ENCODE data around the gene ACOX2. TPM values are rescaled to one million over a fixed set of nuclear protein-coding genes. Genes with fewer than 3 reads are reported as not detected.

ACOX2 gene
- total RNA-seq, 1 experiment from 2014 or later: 9.5 TPM

- Mint-ChIP-seq H3K27me3 (ENCODE audit: insufficient read depth, unreplicated experiment) (no peaks in the 10 kb centered on the region), H3K27ac (ENCODE audit: unreplicated experiment) (no peak overlapping the region), H3K36me3 (ENCODE audit: insufficient read depth, unreplicated experiment) (peaks cover 5% of the 10 kb centered on the region), H3K4me1 (ENCODE audit: low read depth, unreplicated experiment) (no peaks in the 10 kb centered on the region), H3K4me3 (ENCODE audit: unreplicated experiment) (no peak overlapping the region), H3K9me3 (ENCODE audit: unreplicated experiment) (peaks cover 11% of the 10 kb centered on the region)
- intact Hi-C loops (cut with micrococcal nuclease; ENCODE audit: unreplicated experiment): no loop called here
- Histone ChIP-seq H3K4me1 (no peaks in the 10 kb centered on the region), H3K36me3 (ENCODE audit: control insufficient read depth, insufficient read depth, low read length) (no peaks in the 10 kb centered on the region), H3K4me3 (ENCODE audit: low read depth, low read length) (no peak overlapping the region), H3K27me3 (replicated peaks; ENCODE audit: control insufficient read depth, insufficient read depth, low read length) (no peaks in the 10 kb centered on the region), H3K9me3 (no peaks in the 10 kb centered on the region)
- no TSS peak for BruUV-seq (replicated peaks)
- POLR2A ChIA-PET: no interaction called here
- TF ChIP-seq, protein P1, sequence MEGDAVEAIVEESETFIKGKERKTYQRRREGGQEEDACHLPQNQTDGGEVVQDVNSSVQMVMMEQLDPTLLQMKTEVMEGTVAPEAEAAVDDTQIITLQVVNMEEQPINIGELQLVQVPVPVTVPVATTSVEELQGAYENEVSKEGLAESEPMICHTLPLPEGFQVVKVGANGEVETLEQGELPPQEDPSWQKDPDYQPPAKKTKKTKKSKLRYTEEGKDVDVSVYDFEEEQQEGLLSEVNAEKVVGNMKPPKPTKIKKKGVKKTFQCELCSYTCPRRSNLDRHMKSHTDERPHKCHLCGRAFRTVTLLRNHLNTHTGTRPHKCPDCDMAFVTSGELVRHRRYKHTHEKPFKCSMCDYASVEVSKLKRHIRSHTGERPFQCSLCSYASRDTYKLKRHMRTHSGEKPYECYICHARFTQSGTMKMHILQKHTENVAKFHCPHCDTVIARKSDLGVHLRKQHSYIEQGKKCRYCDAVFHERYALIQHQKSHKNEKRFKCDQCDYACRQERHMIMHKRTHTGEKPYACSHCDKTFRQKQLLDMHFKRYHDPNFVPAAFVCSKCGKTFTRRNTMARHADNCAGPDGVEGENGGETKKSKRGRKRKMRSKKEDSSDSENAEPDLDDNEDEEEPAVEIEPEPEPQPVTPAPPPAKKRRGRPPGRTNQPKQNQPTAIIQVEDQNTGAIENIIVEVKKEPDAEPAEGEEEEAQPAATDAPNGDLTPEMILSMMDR (IDR thresholded peaks at IDR 0.05; ENCODE audit: insufficient read depth in 1 of 2, low read depth in 1 of 2, low read length in 1 of 2, severe bottlenecking in 1 of 2, unreplicated experiment in 1 of 2): no peak
- DNase-seq: no peak
- CTCF ChIA-PET: interaction anchor here (1.4 kb wide), 1 partner anchor 56 kb away, joined by 3 read pairs; no protein-coding TSS in a partner anchor
Observed at GRCh38 chr3:58574106-58574505, 37.1 kb upstream of the ACOX2 start.

DNA sequence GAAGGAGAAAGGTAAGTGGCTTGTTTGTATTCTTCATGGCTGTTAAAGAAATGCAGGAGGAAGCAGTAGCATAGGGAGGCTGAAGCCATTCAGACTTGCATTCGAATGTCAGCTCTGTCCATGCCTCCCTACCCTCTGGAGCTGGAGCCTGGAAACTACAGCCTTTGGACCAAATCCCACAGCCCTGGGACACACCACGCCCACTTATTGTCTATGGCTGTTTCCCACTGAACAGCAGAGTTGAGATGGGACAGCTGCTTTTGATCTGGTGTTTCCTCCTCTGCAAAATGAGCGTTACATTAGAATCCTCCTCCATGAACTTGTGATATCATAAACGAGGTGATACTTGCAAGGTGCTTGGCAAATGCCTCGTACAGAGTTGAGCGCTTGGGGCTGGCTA, 36.6 kb upstream of the ACOX2 start:
- intact Hi-C loops (cut with micrococcal nuclease; ENCODE audit: unreplicated experiment): no loop called here
- Histone ChIP-seq H3K4me3 (ENCODE audit: low read depth, low read length) (no peak overlapping the region), H3K36me3 (ENCODE audit: control insufficient read depth, insufficient read depth, low read length) (no peaks in the 10 kb centered on the region), H3K27me3 (replicated peaks; ENCODE audit: control insufficient read depth, insufficient read depth, low read length) (no peaks in the 10 kb centered on the region), H3K9me3 (no peaks in the 10 kb centered on the region), H3K4me1 (no peaks in the 10 kb centered on the region)
- TF ChIP-seq, protein P1 (IDR thresholded peaks at IDR 0.05; ENCODE audit: insufficient read depth in 1 of 2, low read depth in 1 of 2, low read length in 1 of 2, severe bottlenecking in 1 of 2, unreplicated experiment in 1 of 2): no peak
- H3K4me3 Mint-ChIP-seq (ENCODE audit: unreplicated experiment): no peak overlapping the region
- no peaks in the 10 kb centered on the region for H3K27me3 Mint-ChIP-seq (ENCODE audit: insufficient read depth, unreplicated experiment)
- BruUV-seq (replicated peaks): no TSS peak
- H3K36me3 Mint-ChIP-seq (ENCODE audit: insufficient read depth, unreplicated experiment): peaks cover under 1% of the 10 kb centered on the region
- peaks cover 11% of the 10 kb centered on the region for H3K9me3 Mint-ChIP-seq (ENCODE audit: unreplicated experiment)
- no peak overlapping the region for H3K27ac Mint-ChIP-seq (ENCODE audit: unreplicated experiment)
- POLR2A ChIA-PET: no interaction called here
- no peak for DNase-seq
- CTCF ChIA-PET: interaction anchor here (0.5 to 1.4 kb wide), 2 partner anchors 57 to 217 kb away, joined by 3 to 4 read pairs; no protein-coding TSS in a partner anchor
- H3K4me1 Mint-ChIP-seq (ENCODE audit: low read depth, unreplicated experiment): no peaks in the 10 kb centered on the region

- no peak overlapping the region for H3K4me3 ChIP-seq (ENCODE audit: low read depth, low read length)
- H3K4me1 ChIP-seq: no peaks in the 10 kb centered on the region
- no peak overlapping the region for H3K27ac Mint-ChIP-seq (ENCODE audit: unreplicated experiment)
- no peaks in the 10 kb centered on the region for H3K27me3 Mint-ChIP-seq (ENCODE audit: insufficient read depth, unreplicated experiment)
- no peaks in the 10 kb centered on the region for H3K9me3 ChIP-seq
- H3K36me3 ChIP-seq (ENCODE audit: control insufficient read depth, insufficient read depth, low read length): no peaks in the 10 kb centered on the region
- no peaks in the 10 kb centered on the region for H3K36me3 Mint-ChIP-seq (ENCODE audit: insufficient read depth, unreplicated experiment)
- peaks cover 11% of the 10 kb centered on the region for H3K9me3 Mint-ChIP-seq (ENCODE audit: unreplicated experiment)
- TF ChIP-seq, protein P1 (IDR thresholded peaks at IDR 0.05; ENCODE audit: insufficient read depth in 1 of 2, low read depth in 1 of 2, low read length in 1 of 2, severe bottlenecking in 1 of 2, unreplicated experiment in 1 of 2): no peak
- H3K4me3 Mint-ChIP-seq (ENCODE audit: unreplicated experiment): no peak overlapping the region
- ChIA-PET CTCF (interaction anchor here (1.4 kb wide), 1 partner anchor 58 kb away, joined by 3 read pairs; no protein-coding TSS in a partner anchor), POLR2A (no interaction called here)
- H3K4me1 Mint-ChIP-seq (ENCODE audit: low read depth, unreplicated experiment): no peaks in the 10 kb centered on the region
- DNase-seq: no peak
- no peaks in the 10 kb centered on the region for H3K27me3 ChIP-seq (replicated peaks; ENCODE audit: control insufficient read depth, insufficient read depth, low read length)
- intact Hi-C loops (cut with micrococcal nuclease; ENCODE audit: unreplicated experiment): no loop called here
- BruUV-seq (replicated peaks): no TSS peak
Observed at GRCh38 chr3:58572634-58573230, 35.7 kb upstream of the ACOX2 start.

Measured in Caco-2 (cell line).